WTC11 (cell line): Measurements from ENCODE around the gene CCDC71L. TPM values are rescaled to one million over a fixed set of nuclear protein-coding genes. Genes with fewer than 3 reads are reported as not detected.

Experiments
- ATAC-seq: fragments of 200-7000 bp; cut with Tn5 transposase; 2 replicates; pipeline ENCODE4 v1.10.0; 2021; ENCODE audit warnings: mild to moderate bottlenecking, moderate library complexity
- CTCF ChIA-PET: fragments of 300-600 bp; sonication (Branson Sonifier 250); formaldehyde crosslinking; loops from one replicate; lab custom pipeline; 2021; ENCODE audit warnings: antibody characterized with exemption; lab: Charles Lee
- POLR2A ChIA-PET: fragments of 350-600 bp; sonication (Branson Sonifier 250); formaldehyde crosslinking; loops from one replicate; lab custom pipeline; 2021; ENCODE audit warnings: antibody characterized with exemption; lab: Charles Lee
- DNase-seq: peaks from one replicate; pipeline ENCODE4 v3.0.0; 2021; ENCODE audit warnings: low spot score
- H3K27ac Mint-ChIP-seq: 2 replicates; pipeline ENCODE4 v1.8.0; 2021; ENCODE audit warnings: mixed read lengths
- H3K27me3 Mint-ChIP-seq: 2 replicates; pipeline ENCODE4 v1.8.0; 2021; ENCODE audit warnings: low read depth, mild to moderate bottlenecking, moderate library complexity, mixed read lengths
- H3K36me3 Mint-ChIP-seq: 2 replicates; pipeline ENCODE4 v1.8.0; 2021; ENCODE audit warnings: mixed read lengths
- H3K4me1 Mint-ChIP-seq: 2 replicates; pipeline ENCODE4 v1.8.0; 2022; ENCODE audit warnings: mixed read lengths
- H3K4me3 Mint-ChIP-seq: 2 replicates; pipeline ENCODE4 v1.8.0; 2021; ENCODE audit warnings: mild to moderate bottlenecking, moderate library complexity, mixed read lengths
- H3K9me3 Mint-ChIP-seq: 2 replicates; pipeline ENCODE4 v1.8.0; 2021; ENCODE audit warnings: mixed read lengths
- ATF1 ChIP-seq: sonication (generic); formaldehyde crosslinking; IDR thresholded peaks from 2 replicates; pipeline ENCODE4 v1.8.1; 2023; ENCODE audit warnings: mild to moderate bottlenecking, moderate library complexity, missing genetic modification reagents
- CREB1 ChIP-seq: sonication (generic); formaldehyde crosslinking; IDR thresholded peaks from 2 replicates; pipeline ENCODE4 v1.8.0; 2023; ENCODE audit warnings: mild to moderate bottlenecking, missing genetic modification reagents
- CREM ChIP-seq: sonication (generic); formaldehyde crosslinking; IDR thresholded peaks from 2 replicates; pipeline ENCODE4 v1.8.1; 2022; ENCODE audit warnings: mild to moderate bottlenecking, missing genetic modification reagents, moderate library complexity
- EMX1 ChIP-seq: fragments of 250-450 bp; sonication (Bioruptor Pico); IDR thresholded peaks from 2 replicates; pipeline ENCODE4 v1.8.0; 2021; ENCODE audit warnings: mild to moderate bottlenecking
- ESRRA ChIP-seq: sonication (generic); formaldehyde crosslinking; IDR thresholded peaks from 2 replicates; pipeline ENCODE4 v1.8.1; 2022; ENCODE audit warnings: mild to moderate bottlenecking, missing genetic modification reagents, borderline replicate concordance
- ETV6 ChIP-seq: sonication (generic); formaldehyde crosslinking; IDR thresholded peaks from 2 replicates; pipeline ENCODE4 v1.8.1; 2022; ENCODE audit warnings: mild to moderate bottlenecking, missing genetic modification reagents
- FOXK1 ChIP-seq: sonication (generic); formaldehyde crosslinking; IDR thresholded peaks from 2 replicates; pipeline ENCODE4 v1.8.0; 2022; ENCODE audit warnings: mild to moderate bottlenecking, moderate library complexity, missing genetic modification reagents
- HMGA2 ChIP-seq: fragments of 250-450 bp; sonication (Bioruptor Pico); IDR thresholded peaks from 2 replicates; pipeline ENCODE4 v1.4.0; 2021; ENCODE audit warnings: mild to moderate bottlenecking, moderate library complexity
- JAZF1 ChIP-seq: fragments of 250-450 bp; sonication (Bioruptor Pico); IDR thresholded peaks from 2 replicates; pipeline ENCODE4 v1.9.0; 2021; ENCODE audit warnings: moderate library complexity, mild to moderate bottlenecking, inconsistent platforms
- JUN ChIP-seq: sonication (generic); formaldehyde crosslinking; IDR thresholded peaks from 2 replicates; pipeline ENCODE4 v1.8.0; 2023; ENCODE audit warnings: mild to moderate bottlenecking, missing genetic modification reagents
- MYBL2 ChIP-seq: sonication (generic); formaldehyde crosslinking; IDR thresholded peaks from 2 replicates; pipeline ENCODE4 v1.8.1; 2023; ENCODE audit warnings: mild to moderate bottlenecking, moderate library complexity, missing genetic modification reagents
- NFE2L1 ChIP-seq: sonication (generic); formaldehyde crosslinking; IDR thresholded peaks from 2 replicates; pipeline ENCODE4 v1.8.1; 2023; ENCODE audit warnings: missing genetic modification reagents
- PRDM15 ChIP-seq: sonication (generic); formaldehyde crosslinking; IDR thresholded peaks from 2 replicates; pipeline ENCODE4 v1.8.0; 2022; ENCODE audit warnings: missing genetic modification reagents
- PRRX2 ChIP-seq: fragments of 250-450 bp; sonication (Bioruptor Pico); IDR thresholded peaks from 2 replicates; pipeline ENCODE4 v1.8.0; 2021; ENCODE audit warnings: mild to moderate bottlenecking
- SMAD4 ChIP-seq: sonication (generic); formaldehyde crosslinking; IDR thresholded peaks from 2 replicates; pipeline ENCODE4 v1.8.0; 2022; ENCODE audit warnings: mild to moderate bottlenecking, missing genetic modification reagents
- SOX15 ChIP-seq: fragments of 250-450 bp; sonication (Bioruptor Pico); IDR thresholded peaks from 2 replicates; pipeline ENCODE4 v1.9.0; 2021; ENCODE audit warnings: mild to moderate bottlenecking
- SP1 ChIP-seq: sonication (generic); formaldehyde crosslinking; conservative IDR thresholded peaks from 2 replicates; pipeline ENCODE4 v1.8.1; 2022; ENCODE audit warnings: missing genetic modification reagents
- TCF7 ChIP-seq: sonication (generic); formaldehyde crosslinking; IDR thresholded peaks from 2 replicates; pipeline ENCODE4 v1.8.0; 2022; ENCODE audit warnings: mild to moderate bottlenecking, low read depth, missing genetic modification reagents, moderate library complexity
- ZNF263 ChIP-seq: sonication (generic); formaldehyde crosslinking; IDR thresholded peaks from 2 replicates; pipeline ENCODE4 v1.8.1; 2022; ENCODE audit warnings: low read depth, mild to moderate bottlenecking, moderate library complexity, missing genetic modification reagents
- ZNF425 ChIP-seq: fragments of 250-450 bp; sonication (Bioruptor Pico); conservative IDR thresholded peaks from 2 replicates; pipeline ENCODE4 v1.9.0; 2021; ENCODE audit warnings: mild to moderate bottlenecking
- total RNA-seq: library from RNA; stranded (reverse); gene quantifications from 3 replicates; pipeline ENCODE4 v1.2.3, GENCODE V29; 2021

Gene CCDC71L
- total RNA-seq, 1 experiment from 2014 or later: 21.5 TPM

DNA sequence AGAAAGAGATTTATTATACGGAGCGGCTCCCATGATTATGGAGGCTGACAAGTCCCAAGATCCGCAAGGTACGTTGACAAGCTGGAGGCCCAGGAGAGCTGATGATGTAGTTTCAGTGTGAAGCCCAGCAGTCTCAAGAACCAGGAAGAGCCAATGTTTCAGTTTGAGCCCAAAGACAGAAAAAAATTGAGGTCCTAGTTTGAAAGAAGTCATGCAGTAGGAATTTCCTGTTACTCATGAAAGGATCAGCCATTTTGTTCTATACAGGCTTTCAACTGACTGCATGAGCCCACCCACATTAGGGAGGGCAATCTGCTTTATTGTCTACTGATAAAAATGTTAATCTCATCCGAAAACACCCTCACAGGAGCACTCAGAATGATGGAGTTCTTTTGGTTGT is 51.5 kb downstream of the CCDC71L start:
- ATAC-seq: no peak
- ChIA-PET CTCF (no interaction called here), POLR2A (no interaction called here)
- no peak overlapping the region for H3K27ac Mint-ChIP-seq
- H3K9me3 Mint-ChIP-seq: peaks cover 20% of the 10 kb centered on the region
- no peak for TF ChIP-seq FOXK1 (CRISPR knock-in tag)
- TF ChIP-seq SMAD4: no peak
- TF ChIP-seq PRRX2: no peak
- TF ChIP-seq SOX15 (CRISPR knock-in tag): no peak
- no peak for TF ChIP-seq CREM (CRISPR knock-in tag)
- no peak for TF ChIP-seq ATF1 (CRISPR knock-in tag)
- H3K36me3 Mint-ChIP-seq: peaks cover 7% of the 10 kb centered on the region
- H3K27me3 Mint-ChIP-seq: no peaks in the 10 kb centered on the region; the same call in 1 of the 2 replicates
- no peak for DNase-seq
- H3K4me1 Mint-ChIP-seq: peaks cover 9% of the 10 kb centered on the region
- H3K4me3 Mint-ChIP-seq: no peak overlapping the region

DNA sequence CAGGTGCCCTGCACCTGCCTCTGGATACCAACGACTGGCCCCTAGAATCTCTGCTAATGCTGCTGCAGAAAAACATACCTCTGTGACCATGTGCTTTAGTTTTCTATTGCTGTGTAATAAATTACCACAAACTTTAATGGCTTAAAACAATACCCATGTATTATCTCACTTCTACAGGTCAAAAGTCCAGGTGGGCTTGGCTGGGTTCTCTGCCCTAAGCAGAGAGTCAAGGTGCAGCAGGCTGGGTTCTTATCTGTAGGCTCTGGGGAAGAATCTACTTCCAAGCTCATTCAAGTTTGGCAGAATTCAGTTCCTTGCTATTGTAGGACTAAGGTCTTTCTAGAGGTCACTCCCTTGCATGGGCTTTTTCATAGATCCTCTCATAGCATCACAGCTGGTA is 52.3 kb downstream of the CCDC71L start:
- no peak for TF ChIP-seq ETV6 (CRISPR knock-in tag)
- no peak for TF ChIP-seq ZNF263 (CRISPR knock-in tag)
- no peak for TF ChIP-seq SP1
- no peak for TF ChIP-seq NFE2L1 (CRISPR knock-in tag)
- TF ChIP-seq JAZF1 (CRISPR knock-in tag): no peak
- no peak for TF ChIP-seq PRDM15 (CRISPR knock-in tag)
- TF ChIP-seq TCF7 (CRISPR knock-in tag): no peak
- TF ChIP-seq FOXK1 (CRISPR knock-in tag): no peak
- no peak for TF ChIP-seq EMX1 (CRISPR knock-in tag)
- no peak for TF ChIP-seq CREB1 (CRISPR knock-in tag)
- no peak for TF ChIP-seq ESRRA (CRISPR knock-in tag)
- no peak for TF ChIP-seq SOX15 (CRISPR knock-in tag)
- no peak for TF ChIP-seq HMGA2 (CRISPR knock-in tag)
- TF ChIP-seq ZNF425 (CRISPR knock-in tag): no peak
- TF ChIP-seq JUN (CRISPR knock-in tag): no peak
- no peak for TF ChIP-seq MYBL2
- Mint-ChIP-seq H3K36me3 (peaks cover 7% of the 10 kb centered on the region), H3K9me3 (peaks cover 20% of the 10 kb centered on the region), H3K27ac (no peak overlapping the region), H3K4me3 (no peak overlapping the region), H3K27me3 (no peaks in the 10 kb centered on the region; the same call in 1 of the 2 replicates), H3K4me1 (peaks cover 9% of the 10 kb centered on the region)
- ChIA-PET CTCF (no interaction called here), POLR2A (no interaction called here)
- ATAC-seq (no peak), DNase-seq (no peak)

Other genes starting within 250 kb of the CCDC71L start
- gene PIK3CG, start 204.1 kb upstream of the CCDC71L start, total RNA-seq: 0.07 to 0.11 TPM (median 0.07 TPM) in 3 replicates